GM15510 (cell line): ENCODE measurements around the gene PLEKHG4B.

ENCODE experiments used
- POLR2A ChIP-seq: IDR thresholded peaks from 3 replicates; pipeline ENCODE4 v1.6.1; 2011; ENCODE audit warnings: borderline replicate concordance; ENCODE audit not compliant: insufficient read length; ENCODE audit errors: extremely low read depth

The PLEKHG4B gene

GRCh38 chr5:180286-180918 is 88.4 kb downstream of the PLEKHG4B start:
- TF ChIP-seq POLR2A: no peak

- no peak for TF ChIP-seq POLR2A
Measured at GRCh38 chr5:181160-181559, 89.2 kb downstream of the PLEKHG4B start.

DNA sequence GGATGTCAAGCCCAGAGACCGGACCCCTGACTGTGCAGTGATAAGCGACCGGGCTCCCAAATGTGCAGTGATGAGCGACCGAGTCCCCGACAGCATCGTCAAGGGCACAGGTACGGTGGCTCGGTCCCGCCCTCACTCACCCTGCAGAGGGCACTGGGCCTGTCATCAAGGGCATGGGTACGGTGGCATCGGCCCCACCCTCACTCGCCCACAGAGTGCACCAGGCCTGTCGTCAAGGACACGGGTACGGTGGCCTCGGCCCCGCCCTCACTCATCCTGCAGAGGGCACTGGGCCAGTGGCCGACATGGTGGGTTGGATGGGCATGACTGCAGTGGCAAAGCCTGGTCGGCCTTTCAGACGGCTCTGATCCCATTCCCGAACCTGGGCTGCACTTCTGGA is 89.6 kb downstream of the PLEKHG4B start:
- no peak for TF ChIP-seq POLR2A

DNA sequence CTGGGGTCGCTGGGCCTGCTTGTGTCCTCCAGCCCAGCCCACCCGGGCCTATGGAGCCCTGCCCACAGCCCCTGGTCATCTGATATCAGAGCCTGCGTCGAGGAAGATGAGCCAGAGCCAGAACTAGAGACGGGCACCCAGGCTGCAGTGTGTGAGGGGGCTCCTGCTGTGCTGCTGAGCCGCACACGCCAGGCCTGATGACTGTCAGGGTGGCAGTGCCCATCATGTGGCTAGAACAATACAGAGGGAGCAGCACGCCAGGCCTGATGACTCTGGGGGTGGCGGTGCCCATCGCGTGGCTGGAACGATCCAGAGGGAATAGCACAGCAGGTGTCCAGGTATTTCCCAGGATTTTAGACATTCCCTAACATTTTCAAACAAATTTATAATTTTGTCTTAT is 90.2 kb downstream of the PLEKHG4B start:
- TF ChIP-seq POLR2A: no peak

DNA sequence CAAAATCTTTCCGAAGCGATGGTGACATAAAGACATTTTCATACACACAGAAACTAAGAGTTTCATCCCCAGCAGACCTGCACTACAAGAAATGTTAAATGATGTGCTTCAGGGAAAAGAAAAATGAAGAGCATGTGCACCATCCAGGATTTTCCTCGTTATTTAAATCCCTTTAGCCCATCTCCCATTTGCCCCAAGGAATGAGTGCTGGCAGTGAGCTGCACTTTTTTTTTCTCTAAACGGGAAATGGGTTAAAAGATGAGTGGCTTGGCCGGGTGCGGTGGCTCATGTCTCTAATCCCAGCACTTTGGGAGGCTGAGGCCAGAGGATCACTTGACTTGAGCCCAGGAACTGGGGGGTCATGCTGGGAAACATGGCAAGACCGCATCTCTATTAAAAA is 92.5 kb downstream of the PLEKHG4B start:
- no peak for TF ChIP-seq POLR2A

GRCh38 chr5:185095-186070 is 93.4 kb downstream of the PLEKHG4B start:
- TF ChIP-seq POLR2A: no peak

- TF ChIP-seq POLR2A: no peak
Measured at GRCh38 chr5:186091-187041, 94.4 kb downstream of the PLEKHG4B start.

DNA sequence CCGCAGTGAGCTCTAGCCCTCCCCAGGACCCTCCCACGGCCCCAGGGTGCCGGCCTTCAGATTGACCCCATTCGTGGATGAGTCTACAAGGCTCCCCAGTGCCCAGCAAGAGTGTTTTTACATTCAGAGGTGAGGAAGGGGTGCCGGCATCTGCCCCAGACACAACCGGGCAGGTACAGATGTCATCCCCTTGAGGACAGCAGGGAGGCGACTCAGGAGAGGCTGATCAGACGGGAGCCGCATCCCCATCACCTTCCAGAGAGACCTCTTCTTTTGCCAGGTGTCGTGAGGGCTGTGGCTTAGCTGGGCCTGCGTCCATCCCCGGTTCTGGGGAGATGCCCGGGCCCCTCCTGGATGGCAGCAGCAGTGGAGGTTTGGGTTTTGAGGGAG is 95.1 kb downstream of the PLEKHG4B start:
- no peak for TF ChIP-seq POLR2A

- no peak for TF ChIP-seq POLR2A
Measured at GRCh38 chr5:187617-188451, 95.9 kb downstream of the PLEKHG4B start.

- no peak for TF ChIP-seq POLR2A
Measured at GRCh38 chr5:188488-189481, 96.8 kb downstream of the PLEKHG4B start.

DNA sequence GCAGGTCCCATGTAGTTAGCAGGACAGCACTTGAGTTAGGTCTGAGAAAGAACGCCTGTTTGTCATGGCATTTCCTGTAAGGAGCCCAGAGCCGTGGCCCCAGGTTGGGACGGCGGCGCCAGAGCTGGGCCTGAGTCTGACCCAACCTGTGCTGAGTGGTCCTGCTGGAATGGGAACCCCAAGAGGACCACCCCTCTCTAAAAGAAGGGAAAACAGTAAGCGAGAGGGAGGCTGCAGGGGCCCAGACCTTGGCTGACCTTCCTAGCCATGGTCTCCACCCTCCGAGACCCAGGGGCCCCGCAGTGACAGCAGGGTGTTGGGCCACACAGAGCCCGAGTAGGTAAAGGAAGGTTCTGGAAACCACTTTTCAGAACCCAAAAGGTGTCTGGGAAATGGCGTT is 97.5 kb downstream of the PLEKHG4B start:
- TF ChIP-seq POLR2A: no peak

DNA sequence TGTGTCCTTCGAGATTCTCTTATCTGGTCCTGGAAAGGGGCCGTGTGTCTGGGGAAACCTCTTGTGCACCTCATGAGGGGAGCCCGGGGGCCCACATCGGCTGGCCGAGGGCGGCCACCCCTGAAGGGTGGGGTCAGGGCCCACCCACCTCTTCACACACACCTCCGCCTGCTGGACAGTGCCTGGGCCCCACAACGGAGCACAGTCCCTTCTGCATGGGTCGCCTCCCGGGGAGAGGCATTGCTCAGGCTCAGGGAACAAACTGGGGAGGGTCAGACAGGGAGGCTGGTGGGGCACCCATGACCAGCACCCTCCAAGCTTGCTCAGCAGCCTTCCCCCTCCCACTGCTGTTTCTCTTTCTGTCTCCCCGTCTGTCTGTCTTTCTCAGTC is 98.0 kb downstream of the PLEKHG4B start:
- TF ChIP-seq POLR2A: no peak
